ENCODE data around the gene TSTD1. TPM values are rescaled to one million over a fixed set of nuclear protein-coding genes. Genes with fewer than 3 reads are reported as not detected.

Gene TSTD1
- total and polyA plus RNA-seq, 2 donors from 2014 or later, result 74.5 to 200 TPM

GRCh38 chr1:161009602-161010211, 29.1 kb downstream of the TSTD1 start:
- TF ChIP-seq, protein P1, sequence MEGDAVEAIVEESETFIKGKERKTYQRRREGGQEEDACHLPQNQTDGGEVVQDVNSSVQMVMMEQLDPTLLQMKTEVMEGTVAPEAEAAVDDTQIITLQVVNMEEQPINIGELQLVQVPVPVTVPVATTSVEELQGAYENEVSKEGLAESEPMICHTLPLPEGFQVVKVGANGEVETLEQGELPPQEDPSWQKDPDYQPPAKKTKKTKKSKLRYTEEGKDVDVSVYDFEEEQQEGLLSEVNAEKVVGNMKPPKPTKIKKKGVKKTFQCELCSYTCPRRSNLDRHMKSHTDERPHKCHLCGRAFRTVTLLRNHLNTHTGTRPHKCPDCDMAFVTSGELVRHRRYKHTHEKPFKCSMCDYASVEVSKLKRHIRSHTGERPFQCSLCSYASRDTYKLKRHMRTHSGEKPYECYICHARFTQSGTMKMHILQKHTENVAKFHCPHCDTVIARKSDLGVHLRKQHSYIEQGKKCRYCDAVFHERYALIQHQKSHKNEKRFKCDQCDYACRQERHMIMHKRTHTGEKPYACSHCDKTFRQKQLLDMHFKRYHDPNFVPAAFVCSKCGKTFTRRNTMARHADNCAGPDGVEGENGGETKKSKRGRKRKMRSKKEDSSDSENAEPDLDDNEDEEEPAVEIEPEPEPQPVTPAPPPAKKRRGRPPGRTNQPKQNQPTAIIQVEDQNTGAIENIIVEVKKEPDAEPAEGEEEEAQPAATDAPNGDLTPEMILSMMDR (IDR thresholded peaks at IDR 0.05; ENCODE audit: borderline replicate concordance, extremely low read depth, insufficient read depth), result no peak
- H3K27me3 ChIP-seq (ENCODE audit: control insufficient read depth, insufficient read depth, low read length), result no peaks in the 10 kb centered on the region
- no peaks in the 10 kb centered on the region for H3K9me3 ChIP-seq (ENCODE audit: control insufficient read depth in 2 of 3, insufficient read depth in 1 of 3, low read length in 3 of 3)
- H3K9ac ChIP-seq (ENCODE audit: low read length in 3 of 3), result no peak overlapping the region
- no peak overlapping the region for H3K27ac ChIP-seq (ENCODE audit: low read depth in 2 of 2, low read length in 2 of 2)
- FAIRE-seq, result no peak
- intact Hi-C loops (cut with DNase I), result no loop called here
- H3K36me3 ChIP-seq (ENCODE audit: control insufficient read depth in 2 of 3, insufficient read depth in 3 of 3, low read length in 3 of 3), result peaks cover 0 to 5% (median 0%) of the 10 kb centered on the region in 3 donors
- H3K4me3 ChIP-seq (ENCODE audit: low read length in 3 of 3), result no peak overlapping the region
- no peak for DNase-seq
- H3K4me1 ChIP-seq (ENCODE audit: control insufficient read depth in 2 of 3, insufficient read depth in 2 of 3, low read depth in 1 of 3, low read length in 3 of 3), result peaks cover 0 to 25% (median 21%) of the 10 kb centered on the region in 3 donors

- no peak for FAIRE-seq
- Histone ChIP-seq H3K36me3 (ENCODE audit: control insufficient read depth in 2 of 3, insufficient read depth in 3 of 3, low read length in 3 of 3) (peaks cover 0 to 5% (median 0%) of the 10 kb centered on the region in 3 donors), H3K27me3 (ENCODE audit: control insufficient read depth, insufficient read depth, low read length) (no peaks in the 10 kb centered on the region), H3K4me3 (ENCODE audit: low read length in 3 of 3) (no peak overlapping the region), H3K9me3 (ENCODE audit: control insufficient read depth in 2 of 3, insufficient read depth in 1 of 3, low read length in 3 of 3) (no peaks in the 10 kb centered on the region), H3K27ac (ENCODE audit: low read depth in 2 of 2, low read length in 2 of 2) (no peak overlapping the region), H3K9ac (ENCODE audit: low read length in 3 of 3) (no peak overlapping the region), H3K4me1 (ENCODE audit: control insufficient read depth in 2 of 3, insufficient read depth in 2 of 3, low read depth in 1 of 3, low read length in 3 of 3) (peaks cover 0 to 21% (median 15%) of the 10 kb centered on the region in 3 donors)
- intact Hi-C loops (cut with DNase I), result no loop called here
- TF ChIP-seq, protein P1 (IDR thresholded peaks at IDR 0.05; ENCODE audit: borderline replicate concordance, extremely low read depth, insufficient read depth), result no peak
- peak in 2 of 5 donors; percentile 37 to 50 for DNase-seq
Observed at GRCh38 chr1:161008869-161009510, 29.8 kb downstream of the TSTD1 start.

DNA sequence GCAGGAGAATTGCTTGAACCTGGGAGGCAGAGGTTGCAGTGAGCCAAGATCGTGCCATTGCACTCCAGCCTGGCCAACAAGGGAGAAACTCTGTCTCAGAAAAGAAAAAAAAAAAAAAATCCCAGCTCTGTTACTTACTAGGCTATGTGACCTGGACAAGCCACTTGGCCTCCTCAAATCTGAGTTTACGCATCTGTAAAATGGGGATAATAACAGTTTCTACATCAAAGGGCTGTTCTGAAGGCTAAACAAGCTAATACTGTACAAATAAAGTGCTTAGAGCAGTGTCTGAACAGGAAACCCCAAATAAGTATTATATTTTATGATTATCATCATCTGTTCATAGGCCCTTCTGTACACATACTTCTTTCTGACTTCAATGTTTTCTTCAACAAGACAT, 31.4 kb downstream of the TSTD1 start:
- Histone ChIP-seq H3K9me3 (ENCODE audit: control insufficient read depth in 2 of 3, insufficient read depth in 1 of 3, low read length in 3 of 3) (no peaks in the 10 kb centered on the region), H3K27me3 (ENCODE audit: control insufficient read depth, insufficient read depth, low read length) (no peaks in the 10 kb centered on the region), H3K9ac (ENCODE audit: low read length in 3 of 3) (no peak overlapping the region), H3K4me1 (ENCODE audit: control insufficient read depth in 2 of 3, insufficient read depth in 2 of 3, low read depth in 1 of 3, low read length in 3 of 3) (peaks cover 0 to 15% (median 4%) of the 10 kb centered on the region in 3 donors), H3K36me3 (ENCODE audit: control insufficient read depth in 2 of 3, insufficient read depth in 3 of 3, low read length in 3 of 3) (peaks cover 0 to 5% (median 0%) of the 10 kb centered on the region in 3 donors), H3K27ac (ENCODE audit: low read depth in 2 of 2, low read length in 2 of 2) (no peak overlapping the region), H3K4me3 (ENCODE audit: low read length in 3 of 3) (no peak overlapping the region)
- no peak for DNase-seq
- TF ChIP-seq, protein P1 (IDR thresholded peaks at IDR 0.05; ENCODE audit: borderline replicate concordance, extremely low read depth, insufficient read depth), result no peak
- intact Hi-C loops (cut with DNase I), result no loop called here
- no peak for FAIRE-seq

Measured in kidney (tissue), 14 donors.